Stimulated activated CD4-positive, alpha-beta T cell treated with anti-CD3 and anti-CD28 coated beads, Interleukin-1b, Interleukin-23, amount 100 ng/mL, for 48 hours (primary cell): ENCODE measurements around the gene TMEM97.

Experiments
- DNase-seq: peaks from one replicate; pipeline ENCODE4 v3.0.0-alpha.2; 2020

TMEM97 gene

GRCh38 chr17:28317099-28317965 is 1.7 kb upstream of the TMEM97 start:
- DNase-seq, result no peak

- DNase-seq, result no peak
Measured at GRCh38 chr17:28317966-28318758, 838 bp upstream of the TMEM97 start.

DNA sequence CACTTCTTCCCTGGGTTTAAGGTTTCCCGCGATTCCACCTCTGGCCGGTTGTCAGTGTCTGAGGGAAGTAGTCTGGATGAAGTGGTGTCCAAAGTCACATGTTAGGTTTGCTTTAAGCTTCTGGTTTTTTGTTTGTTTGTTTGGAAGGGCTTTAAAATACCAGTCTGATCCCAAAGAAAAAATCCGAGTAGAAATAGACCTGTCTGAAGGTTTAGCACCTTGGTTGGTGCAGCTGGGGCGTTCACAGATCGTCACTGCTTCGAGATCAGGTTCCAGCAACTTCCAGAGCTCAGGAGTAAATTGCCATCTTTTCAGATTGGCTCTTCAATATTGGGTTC is 567 bp downstream of the TMEM97 start:
- no peak for DNase-seq

GRCh38 chr17:28320215-28321061 is 1.4 kb downstream of the TMEM97 start:
- DNase-seq, result no peak

- DNase-seq, result no peak
Measured at GRCh38 chr17:28324267-28324745, 5.3 kb downstream of the TMEM97 start.

GRCh38 chr17:28324781-28325180 is 5.8 kb downstream of the TMEM97 start:
- DNase-seq, result no peak

DNA sequence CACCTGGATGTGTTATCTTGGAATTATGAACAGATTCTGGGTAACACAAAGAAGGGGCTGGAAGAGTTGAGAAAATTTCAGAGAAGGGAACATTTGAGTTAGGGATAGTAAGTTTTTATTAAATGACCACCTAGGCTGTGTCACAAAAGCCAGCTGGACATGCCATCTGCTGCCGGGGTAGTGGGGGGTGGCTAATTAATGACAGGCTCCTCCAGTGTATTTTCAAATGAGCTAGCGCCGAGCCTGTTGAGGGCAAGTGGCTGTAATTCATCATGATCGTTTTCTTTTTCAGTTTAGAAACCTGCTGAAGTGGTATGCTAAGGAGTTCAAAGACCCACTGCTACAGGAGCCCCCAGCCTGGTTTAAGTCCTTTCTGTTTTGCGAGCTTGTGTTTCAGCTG is 6.2 kb downstream of the TMEM97 start:
- DNase-seq, result no peak

- DNase-seq, result no peak
Measured at GRCh38 chr17:28326114-28326513, 7.1 kb downstream of the TMEM97 start.

- DNase-seq, result peak; percentile 27
Measured at GRCh38 chr17:28327031-28327607, 8.1 kb downstream of the TMEM97 start.

DNA sequence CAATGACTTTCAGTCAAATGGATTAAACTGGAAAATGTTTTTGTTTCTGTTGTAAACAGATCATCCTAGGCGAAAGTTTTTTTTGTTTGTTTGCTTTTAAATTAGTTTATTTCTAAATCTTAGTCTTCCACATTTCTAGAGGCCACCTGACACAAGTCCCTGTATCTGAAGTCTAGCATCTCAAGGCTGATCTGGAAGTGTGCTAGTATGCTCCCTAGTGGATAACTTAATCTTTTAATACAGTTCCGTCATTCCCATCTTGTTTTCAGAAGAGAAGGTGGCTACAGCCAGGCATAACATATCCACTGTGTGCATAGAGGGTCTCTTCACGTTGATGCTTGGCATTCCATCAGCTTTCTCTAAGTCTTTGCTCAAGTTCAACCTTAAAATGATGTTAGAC is 8.7 kb downstream of the TMEM97 start:
- DNase-seq, result no peak

- no peak for DNase-seq
Measured at GRCh38 chr17:28328325-28328724, 9.3 kb downstream of the TMEM97 start.

- no peak for DNase-seq
Measured at GRCh38 chr17:28330671-28331070, 11.7 kb downstream of the TMEM97 start.

DNA sequence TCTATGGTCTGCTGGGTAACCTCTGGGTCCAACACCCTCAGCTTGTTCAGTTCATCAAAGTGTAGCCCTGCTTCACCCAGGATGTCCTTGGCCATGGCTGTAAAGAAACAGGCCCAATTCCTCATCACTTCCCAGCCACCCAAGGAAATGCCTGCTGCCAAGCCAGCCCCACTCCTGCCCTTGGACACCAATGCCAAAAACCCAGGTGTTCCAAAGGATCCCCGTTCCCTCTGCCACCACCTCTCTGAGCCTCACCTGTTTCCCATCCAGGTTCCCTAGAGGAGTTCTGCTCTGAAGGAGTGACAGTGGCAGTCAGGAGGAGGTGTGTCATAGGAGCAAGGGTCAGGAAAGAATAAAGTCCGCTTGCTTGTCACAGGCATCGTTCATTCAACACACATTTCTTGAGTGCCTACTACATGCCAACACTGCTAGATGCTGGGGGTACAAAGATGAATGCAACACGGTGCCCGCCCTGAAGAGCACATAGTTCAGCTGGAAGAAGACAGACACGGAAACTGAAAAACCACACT is 13.0 kb downstream of the TMEM97 start:
- DNase-seq, result no peak

- DNase-seq, result no peak
Measured at GRCh38 chr17:28333083-28333746, 14.2 kb downstream of the TMEM97 start.

- no peak for DNase-seq
Measured at GRCh38 chr17:28334171-28334570, 15.2 kb downstream of the TMEM97 start.

- no peak for DNase-seq
Measured at GRCh38 chr17:28334666-28335200, 15.7 kb downstream of the TMEM97 start.

DNA sequence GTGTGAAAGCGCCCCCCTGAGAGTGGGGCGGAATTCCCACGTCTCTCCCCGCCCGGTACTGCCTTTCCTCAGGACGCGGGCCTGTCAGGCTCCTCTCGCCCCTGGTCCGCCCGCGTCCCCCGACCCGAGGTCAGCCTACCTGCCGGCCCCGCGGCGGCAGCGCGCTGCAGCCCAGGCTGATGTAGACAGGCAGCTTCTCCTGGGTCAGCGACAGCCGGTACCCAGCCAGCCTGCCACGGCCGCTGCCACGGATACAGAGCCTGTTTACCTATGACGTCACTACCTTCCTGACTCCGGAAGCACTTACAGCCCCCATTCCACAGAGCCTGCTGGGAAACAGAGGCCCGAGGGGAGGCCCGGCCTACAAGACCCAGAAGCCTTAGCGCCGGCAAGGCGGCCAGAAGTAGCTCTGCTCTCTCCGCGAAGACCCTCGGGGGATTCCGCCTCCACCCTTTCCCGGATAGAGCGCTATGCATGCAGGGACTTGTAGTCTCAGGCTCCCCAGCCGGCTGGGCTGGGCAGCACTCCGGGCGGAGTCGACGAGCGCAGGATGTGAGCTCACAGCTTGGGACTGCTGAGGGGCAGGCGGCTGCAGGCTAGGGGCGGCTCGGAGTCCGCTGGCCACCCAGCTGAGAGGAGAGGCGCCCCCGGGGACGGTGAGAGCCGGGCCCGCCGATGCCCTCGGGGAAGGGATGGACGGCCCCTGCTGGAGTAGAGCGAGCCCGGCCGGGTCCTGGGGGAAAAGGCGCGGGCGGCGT is 16.4 kb downstream of the TMEM97 start, which contains the start of the genes IFT20 and TNFAIP1:
IFT20 (minus strand) TSS at position 272 of the 758 bp plus-strand sequence. CDS start 3,487 bp downstream, outside the sequence.
TNFAIP1 (plus strand) TSS at position 561 of the 758 bp plus-strand sequence. CDS start 3,761 bp downstream, outside the sequence.
- peak; percentile 99 for DNase-seq

DNA sequence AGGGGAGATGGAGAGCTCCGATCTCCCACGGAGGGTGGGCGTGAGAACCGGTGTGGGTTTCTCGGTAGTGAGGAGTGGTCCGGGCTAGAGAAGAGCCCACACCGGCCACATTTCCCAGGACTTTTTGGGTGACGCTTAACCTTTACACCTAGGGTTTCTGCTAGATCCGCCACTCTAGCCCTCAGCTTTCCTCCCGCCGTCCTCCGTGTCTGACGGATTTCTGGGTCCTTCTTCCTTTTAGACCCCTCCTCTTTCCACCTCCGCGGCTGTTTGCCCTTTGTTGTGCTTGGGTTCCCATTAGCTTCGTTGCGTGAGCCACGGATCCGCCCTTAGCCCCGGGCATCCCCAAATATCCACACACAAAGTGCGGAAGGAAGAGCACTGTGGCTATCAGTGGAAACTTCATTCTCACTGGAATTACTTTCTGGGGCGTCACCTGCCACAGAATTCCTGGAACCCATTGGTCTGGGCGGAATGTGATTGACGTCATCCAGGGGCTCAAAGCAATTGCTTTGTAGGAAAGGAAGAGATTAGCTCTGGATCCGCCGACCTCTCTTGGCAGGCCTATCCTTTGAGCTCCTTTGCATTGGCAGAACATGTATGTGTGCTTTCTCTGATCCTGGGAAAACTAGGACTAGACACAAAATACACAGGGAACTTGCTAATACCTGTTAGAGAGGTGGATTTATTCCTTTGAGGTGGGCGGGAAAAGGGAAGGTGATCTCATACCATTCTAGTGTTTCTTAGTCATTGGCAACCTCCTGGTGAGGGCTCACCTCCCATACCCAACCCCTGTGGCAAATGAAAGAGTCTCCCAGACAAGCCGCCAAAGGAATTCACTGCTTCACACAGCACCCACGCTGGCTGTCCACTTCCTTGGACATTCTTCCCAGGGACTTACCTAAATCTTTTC is 17.2 kb downstream of the TMEM97 start:
- peak; percentile 20 for DNase-seq

DNA sequence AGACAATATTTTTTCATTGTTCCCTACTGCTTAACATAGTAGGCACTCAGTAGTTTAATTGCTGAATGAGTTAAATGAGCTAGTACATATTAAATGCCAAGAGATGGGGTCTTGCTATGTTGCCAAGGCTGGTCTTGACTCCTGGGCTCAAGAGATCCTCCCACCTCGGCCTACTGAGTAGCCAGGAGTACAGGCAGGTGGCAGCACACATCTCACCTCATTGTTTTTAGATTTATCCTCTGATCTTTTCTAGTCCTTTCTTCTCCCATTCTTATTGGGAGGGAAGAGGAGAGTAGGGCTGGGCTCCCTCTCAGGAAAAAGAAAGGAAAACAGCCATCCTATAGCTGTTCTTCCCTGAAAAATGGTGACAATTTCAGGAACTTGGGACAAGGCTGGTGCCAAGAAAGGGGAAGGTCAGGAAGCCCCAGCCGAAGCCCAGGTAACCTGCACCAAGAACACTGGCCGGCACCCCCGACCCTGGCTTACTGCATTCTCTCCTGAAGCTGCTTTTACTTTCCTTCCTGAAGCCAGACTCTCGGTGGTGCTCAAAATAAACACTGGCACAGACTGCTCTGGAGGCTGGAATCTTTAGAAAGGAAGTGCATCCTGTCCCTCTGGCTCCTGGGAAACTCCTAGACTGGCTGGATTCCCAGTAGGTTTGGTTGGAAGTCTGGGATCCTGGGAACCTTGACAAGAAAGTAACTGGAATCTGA is 19.2 kb downstream of the TMEM97 start:
- DNase-seq, result no peak
